ENCODE measurements around the gene MUC4. TPM values are rescaled to one million over a fixed set of nuclear protein-coding genes. Genes with fewer than 3 reads are reported as not detected.
"Not testable (repeated sequence)": the region's sequence is repeated elsewhere in the genome, so short reads cannot be mapped to it uniquely, and the experiment has no call there.

The MUC4 gene
- total RNA-seq, 2 donors from 2014 or later, result 0.34 to 0.42 TPM

GRCh38 chr3:195714380-195715011 lies 97.2 kb downstream of the MUC4 start:
- peaks cover 18% of the 10 kb centered on the region for H3K4me1 Mint-ChIP-seq (ENCODE audit: low read depth)
- peaks cover 16% of the 10 kb centered on the region for H3K27me3 Mint-ChIP-seq (ENCODE audit: low read depth)
- no peaks in the 10 kb centered on the region for H3K9me3 Mint-ChIP-seq
- H3K27ac Mint-ChIP-seq, result no peak overlapping the region
- H3K4me3 Mint-ChIP-seq, result no peak overlapping the region
- ATAC-seq (replicated peaks in 1 of 2) (no peak), DNase-seq (no peak)
- H3K36me3 Mint-ChIP-seq (ENCODE audit: insufficient read depth in 2 of 2), result peaks cover 0 to 10% of the 10 kb centered on the region in 2 donors

GRCh38 chr3:195713150-195713549 lies 98.6 kb downstream of the MUC4 start:
- Mint-ChIP-seq H3K36me3 (ENCODE audit: insufficient read depth in 2 of 2) (peaks cover 0 to 11% of the 10 kb centered on the region in 2 donors), H3K27me3 (ENCODE audit: low read depth) (peaks cover 11% of the 10 kb centered on the region), H3K4me1 (ENCODE audit: low read depth) (peaks cover 18% of the 10 kb centered on the region)
- not testable (repeated sequence) for H3K27ac Mint-ChIP-seq; DNase-seq; H3K4me3 Mint-ChIP-seq; H3K9me3 Mint-ChIP-seq; ATAC-seq (replicated peaks in 1 of 2)

- DNase-seq; H3K27me3 Mint-ChIP-seq (ENCODE audit: low read depth); H3K27ac Mint-ChIP-seq; H3K4me3 Mint-ChIP-seq; ATAC-seq (replicated peaks in 1 of 2); H3K9me3 Mint-ChIP-seq: not testable (repeated sequence)
- peaks cover 18% of the 10 kb centered on the region for H3K4me1 Mint-ChIP-seq (ENCODE audit: low read depth)
- H3K36me3 Mint-ChIP-seq (ENCODE audit: insufficient read depth in 2 of 2), result peaks cover 0 to 11% of the 10 kb centered on the region in 2 donors
Measured at GRCh38 chr3:195712535-195712910, 99.2 kb downstream of the MUC4 start.

GRCh38 chr3:195711813-195712534 lies 99.8 kb downstream of the MUC4 start:
- Mint-ChIP-seq H3K27me3 (ENCODE audit: low read depth) (peaks cover under 1% of the 10 kb centered on the region), H3K9me3 (no peaks in the 10 kb centered on the region), H3K4me1 (ENCODE audit: low read depth) (peaks cover 14% of the 10 kb centered on the region), H3K4me3 (no peak overlapping the region), H3K36me3 (ENCODE audit: insufficient read depth in 2 of 2) (peaks cover 0 to 11% of the 10 kb centered on the region in 2 donors), H3K27ac (no peak overlapping the region)
- DNase-seq, result no peak
- peak in 1 of 2 donors; percentile 15 for ATAC-seq (replicated peaks in 1 of 2)

- H3K9me3 Mint-ChIP-seq; H3K27ac Mint-ChIP-seq; H3K4me3 Mint-ChIP-seq; DNase-seq; H3K27me3 Mint-ChIP-seq (ENCODE audit: low read depth); H3K4me1 Mint-ChIP-seq (ENCODE audit: low read depth): not testable (repeated sequence)
- peaks cover 0 to 11% of the 10 kb centered on the region in 2 donors for H3K36me3 Mint-ChIP-seq (ENCODE audit: insufficient read depth in 2 of 2)
- peak in 1 of 2 donors; percentile 10 for ATAC-seq (replicated peaks in 1 of 2)
Measured at GRCh38 chr3:195711091-195711812, 100.5 kb downstream of the MUC4 start.

- not testable (repeated sequence) for DNase-seq; H3K4me1 Mint-ChIP-seq (ENCODE audit: low read depth); H3K4me3 Mint-ChIP-seq; ATAC-seq (replicated peaks in 1 of 2); H3K27me3 Mint-ChIP-seq (ENCODE audit: low read depth); H3K9me3 Mint-ChIP-seq
- peaks cover 0 to 11% of the 10 kb centered on the region in 2 donors for H3K36me3 Mint-ChIP-seq (ENCODE audit: insufficient read depth in 2 of 2)
- peak overlapping the region; percentile 7 for H3K27ac Mint-ChIP-seq
Measured at GRCh38 chr3:195710126-195710905, 101.4 kb downstream of the MUC4 start.

GRCh38 chr3:195709676-195710085 lies 102.0 kb downstream of the MUC4 start:
- no peak overlapping the region for H3K4me3 Mint-ChIP-seq
- H3K9me3 Mint-ChIP-seq, result no peaks in the 10 kb centered on the region
- ATAC-seq (replicated peaks in 1 of 2) (no peak), DNase-seq (no peak)
- H3K27ac Mint-ChIP-seq, result no peak overlapping the region
- H3K4me1 Mint-ChIP-seq (ENCODE audit: low read depth), result no peaks in the 10 kb centered on the region
- H3K36me3 Mint-ChIP-seq (ENCODE audit: insufficient read depth in 2 of 2), result peaks cover 0 to 5% of the 10 kb centered on the region in 2 donors
- no peaks in the 10 kb centered on the region for H3K27me3 Mint-ChIP-seq (ENCODE audit: low read depth)

- ATAC-seq (replicated peaks in 1 of 2) (no peak), DNase-seq (no peak)
- Mint-ChIP-seq H3K9me3 (no peaks in the 10 kb centered on the region), H3K4me3 (no peak overlapping the region), H3K27me3 (ENCODE audit: low read depth) (no peaks in the 10 kb centered on the region), H3K36me3 (ENCODE audit: insufficient read depth in 2 of 2) (peaks cover 0 to 5% of the 10 kb centered on the region in 2 donors), H3K4me1 (ENCODE audit: low read depth) (no peaks in the 10 kb centered on the region), H3K27ac (no peak overlapping the region)
Measured at GRCh38 chr3:195708626-195709481, 102.9 kb downstream of the MUC4 start.

GRCh38 chr3:195708061-195708460 lies 103.7 kb downstream of the MUC4 start:
- ATAC-seq (replicated peaks in 1 of 2), result no peak
- no peaks in the 10 kb centered on the region for H3K27me3 Mint-ChIP-seq (ENCODE audit: low read depth)
- H3K27ac Mint-ChIP-seq, result no peak overlapping the region
- peaks cover 0 to 5% of the 10 kb centered on the region in 2 donors for H3K36me3 Mint-ChIP-seq (ENCODE audit: insufficient read depth in 2 of 2)
- H3K4me1 Mint-ChIP-seq (ENCODE audit: low read depth), result no peaks in the 10 kb centered on the region
- no peak overlapping the region for H3K4me3 Mint-ChIP-seq
- no peaks in the 10 kb centered on the region for H3K9me3 Mint-ChIP-seq
- DNase-seq, result no peak

- no peak overlapping the region for H3K4me3 Mint-ChIP-seq
- no peak overlapping the region for H3K27ac Mint-ChIP-seq
- no peaks in the 10 kb centered on the region for H3K9me3 Mint-ChIP-seq
- ATAC-seq (replicated peaks in 1 of 2) (peak in 1 of 2 donors; percentile 23), DNase-seq (no peak)
- no peaks in the 10 kb centered on the region for H3K27me3 Mint-ChIP-seq (ENCODE audit: low read depth)
- no peaks in the 10 kb centered on the region for H3K4me1 Mint-ChIP-seq (ENCODE audit: low read depth)
- H3K36me3 Mint-ChIP-seq (ENCODE audit: insufficient read depth in 2 of 2), result peaks cover 0 to 5% of the 10 kb centered on the region in 2 donors
Measured at GRCh38 chr3:195705081-195705991, 106.4 kb downstream of the MUC4 start.

- no peaks in the 10 kb centered on the region for H3K27me3 Mint-ChIP-seq (ENCODE audit: low read depth)
- H3K9me3 Mint-ChIP-seq, result no peaks in the 10 kb centered on the region
- H3K27ac Mint-ChIP-seq, result no peak overlapping the region
- H3K4me3 Mint-ChIP-seq, result no peak overlapping the region
- no peak for ATAC-seq (replicated peaks in 1 of 2)
- H3K36me3 Mint-ChIP-seq (ENCODE audit: insufficient read depth in 2 of 2), result peaks cover 0 to 2% of the 10 kb centered on the region in 2 donors
- no peak for DNase-seq
- H3K4me1 Mint-ChIP-seq (ENCODE audit: low read depth), result no peaks in the 10 kb centered on the region
Measured at GRCh38 chr3:195704433-195704999, 107.2 kb downstream of the MUC4 start.

Measured in activated T-cell treated with anti-CD3 and anti-CD28 coated beads, Interleukin-2, amount 50 U/mL, for 72 hours (primary cell).